Measurements from ENCODE around the gene PDE4D.

PDE4D gene

DNA sequence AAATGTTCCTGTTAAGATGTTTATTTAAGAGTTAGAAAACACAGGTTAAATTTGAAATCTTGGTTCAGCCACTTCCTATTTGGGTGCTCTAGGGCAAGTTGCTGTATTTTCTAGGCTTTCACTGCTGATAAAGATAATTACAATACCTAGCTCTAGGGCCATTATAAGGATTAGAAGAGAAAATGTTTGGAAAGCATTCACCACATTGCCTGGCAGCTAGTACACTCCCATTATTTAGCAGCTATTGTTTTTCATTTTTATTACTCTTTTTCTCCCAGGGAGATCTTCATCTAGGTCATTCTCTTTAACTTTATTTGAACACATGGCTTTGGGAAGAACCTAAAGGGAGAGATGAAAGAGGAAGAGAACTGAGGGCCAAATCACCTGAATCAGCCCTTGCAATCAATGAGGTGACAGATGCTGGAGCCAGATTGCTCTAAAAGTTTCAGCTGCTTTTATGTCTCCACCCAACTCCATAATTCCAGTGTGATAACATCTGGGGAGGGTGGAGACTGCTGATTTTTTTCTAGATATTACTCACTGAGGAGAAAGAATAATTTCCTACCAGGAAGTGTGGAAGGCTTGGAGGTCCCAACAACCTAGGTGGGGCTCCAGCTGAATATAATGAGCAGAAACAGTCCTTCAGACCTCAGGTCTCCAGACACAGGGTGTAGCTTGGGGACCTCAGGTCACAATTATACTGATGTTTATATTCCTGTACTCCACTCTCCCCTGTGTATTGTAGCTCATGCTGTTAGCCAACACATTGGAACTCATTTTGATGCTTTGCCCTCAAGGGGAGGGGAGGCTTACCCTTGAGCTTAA, 670.6 kb downstream of the PDE4D start:
- peak; percentile 26 for DNase-seq (ENCODE audit: low spot score)

DNA sequence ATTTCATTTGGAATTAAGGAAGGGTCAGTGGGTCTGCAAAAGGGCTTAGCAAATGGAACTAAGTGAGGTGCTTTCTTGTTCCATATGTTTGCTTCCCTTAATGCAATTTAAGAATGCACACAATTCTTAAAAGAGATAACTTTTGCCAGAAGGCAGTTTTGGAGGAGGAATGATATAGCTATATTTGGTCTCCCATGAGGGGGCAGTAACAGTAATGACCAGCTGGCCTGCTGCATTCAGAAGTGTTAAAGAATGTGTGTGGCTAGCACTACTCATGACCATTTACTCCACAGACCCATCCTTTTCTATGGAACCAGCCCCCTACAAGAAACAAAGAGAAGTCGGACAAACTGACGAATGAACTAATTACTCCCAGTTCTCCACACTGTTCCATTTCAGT, 671.8 kb downstream of the PDE4D start:
- no peak for DNase-seq (ENCODE audit: low spot score)

DNA sequence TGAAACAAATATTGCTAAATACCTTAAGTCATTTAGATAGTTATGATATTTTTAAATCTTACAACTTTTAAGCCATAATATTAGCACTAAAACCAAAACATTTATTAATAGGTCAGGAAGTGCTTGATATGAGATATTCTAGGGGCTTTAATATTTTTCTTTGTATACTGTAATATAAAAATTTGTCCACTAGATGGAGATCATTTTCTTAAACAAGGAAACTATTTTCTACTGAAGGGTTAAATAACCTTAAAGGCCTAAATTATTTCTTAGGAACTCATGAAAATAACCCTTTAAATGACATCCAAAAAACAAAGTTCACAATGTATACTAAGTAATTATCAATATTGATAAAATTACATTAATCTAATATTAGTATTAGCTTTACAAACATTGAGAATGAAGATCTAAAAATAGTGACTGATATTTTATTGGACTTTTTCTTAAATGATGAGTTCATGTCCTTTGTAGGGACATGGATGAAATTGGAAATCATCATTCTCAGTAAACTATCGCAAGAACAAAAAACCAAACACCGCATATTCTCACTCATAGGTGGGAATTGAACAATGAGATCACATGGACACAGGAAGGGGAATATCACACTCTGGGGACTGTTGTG, 675.0 kb downstream of the PDE4D start:
- peak; percentile 29 for DNase-seq (ENCODE audit: low spot score)

DNA sequence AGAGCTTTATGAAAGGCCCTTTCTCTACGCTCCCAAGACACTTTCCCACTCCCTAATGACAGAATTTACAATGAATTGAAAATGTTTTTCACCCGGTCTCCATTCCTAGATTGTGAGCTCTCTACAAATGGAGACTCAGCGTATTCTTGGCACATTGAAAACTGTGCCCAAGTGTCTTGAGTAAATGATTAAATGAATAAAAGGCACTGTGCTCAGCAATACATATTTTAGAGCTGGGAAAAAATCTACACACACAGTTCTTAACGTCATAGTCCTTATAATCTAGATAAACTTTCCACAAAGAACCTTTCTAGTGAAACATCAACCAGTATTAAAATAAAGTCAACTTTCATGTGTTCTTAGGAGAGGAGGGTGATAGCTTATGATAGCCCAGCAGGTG, 676.7 kb downstream of the PDE4D start:
- DNase-seq (ENCODE audit: low spot score) = no peak

DNA sequence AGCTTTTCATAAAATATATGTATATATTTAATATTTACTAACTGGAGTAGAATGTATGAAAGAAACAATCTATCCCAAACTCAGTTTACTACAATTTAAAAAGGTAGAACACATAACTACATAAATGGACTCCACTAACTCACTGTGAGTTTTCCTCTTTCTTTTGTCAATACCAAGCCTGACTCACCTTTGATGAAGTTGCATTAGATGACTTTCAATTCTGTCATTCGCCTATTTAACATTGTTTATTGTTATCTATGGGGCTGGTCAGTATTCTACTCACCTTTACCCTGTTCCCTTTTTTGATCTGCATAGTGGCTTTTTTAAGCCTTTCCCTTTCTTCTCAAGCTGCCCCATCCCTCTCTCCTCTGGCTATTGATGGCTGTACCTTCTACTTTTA, 680.9 kb downstream of the PDE4D start:
- no peak for DNase-seq (ENCODE audit: low spot score)

DNA sequence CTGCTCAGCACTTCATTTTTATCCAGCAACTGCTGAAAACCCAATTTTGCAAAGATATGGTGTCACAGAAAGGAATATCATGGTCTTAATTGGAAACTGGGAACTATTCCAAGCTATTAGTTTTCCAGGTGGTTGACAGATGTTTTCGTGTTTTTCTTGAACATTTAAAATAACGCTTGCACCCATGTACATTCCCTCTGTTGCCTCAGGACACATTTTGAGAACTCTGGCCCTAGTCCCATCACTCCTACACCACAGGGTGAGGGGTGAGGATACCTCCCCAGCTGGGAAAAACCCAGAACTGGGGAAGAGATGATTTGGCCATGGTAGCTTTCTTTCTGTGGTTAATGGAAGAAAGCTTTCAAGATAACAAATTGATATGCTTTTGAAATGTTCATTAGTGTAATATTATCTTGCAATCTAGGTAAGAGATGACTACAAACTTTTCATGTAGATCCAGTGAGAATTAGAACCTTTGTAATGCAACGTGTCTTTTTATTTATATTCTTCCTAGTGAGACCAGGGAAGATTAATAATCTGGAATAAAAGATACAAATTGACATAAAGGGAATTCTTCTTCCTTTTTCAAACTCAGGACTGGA, 683.7 kb downstream of the PDE4D start:
- no peak for DNase-seq (ENCODE audit: low spot score)

DNA sequence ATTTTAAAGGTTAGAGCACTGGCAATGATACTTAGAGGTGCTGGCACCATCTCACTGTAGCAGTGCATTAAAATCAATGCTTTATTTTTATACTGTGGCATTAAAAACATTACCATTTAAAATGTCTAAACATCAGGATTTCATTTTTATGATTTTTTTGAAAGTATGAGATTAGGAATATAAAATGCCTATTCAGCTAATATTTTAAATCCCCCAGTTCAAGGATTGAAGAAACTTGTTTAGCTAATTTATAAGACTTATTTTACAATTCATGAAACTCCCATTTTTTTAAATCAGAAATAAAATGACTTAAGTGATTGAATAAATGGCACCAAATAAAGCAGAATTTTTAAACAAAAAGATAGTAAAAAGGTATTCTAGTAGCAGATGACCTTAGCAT, 685.1 kb downstream of the PDE4D start:
- DNase-seq (ENCODE audit: low spot score) = no peak

DNA sequence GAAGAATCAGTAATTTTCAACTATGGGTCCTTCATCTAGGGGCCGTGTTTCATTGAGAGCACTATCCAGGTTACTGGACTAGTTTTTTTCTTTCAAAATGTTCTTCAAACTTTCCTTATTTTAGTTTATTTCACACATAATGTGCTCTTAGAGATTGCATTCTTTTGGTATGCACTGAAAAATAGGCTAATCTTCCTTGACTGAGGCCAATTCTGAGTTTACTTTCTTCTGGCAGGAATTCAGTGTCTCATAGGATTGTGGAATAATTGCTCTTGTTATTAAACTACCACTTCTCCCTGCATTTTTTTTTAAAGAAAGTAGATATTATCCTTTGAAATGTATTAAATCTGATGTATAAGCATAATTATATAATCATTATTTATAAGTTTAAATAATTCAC, 686.1 kb downstream of the PDE4D start:
- no peak for DNase-seq (ENCODE audit: low spot score)

DNA sequence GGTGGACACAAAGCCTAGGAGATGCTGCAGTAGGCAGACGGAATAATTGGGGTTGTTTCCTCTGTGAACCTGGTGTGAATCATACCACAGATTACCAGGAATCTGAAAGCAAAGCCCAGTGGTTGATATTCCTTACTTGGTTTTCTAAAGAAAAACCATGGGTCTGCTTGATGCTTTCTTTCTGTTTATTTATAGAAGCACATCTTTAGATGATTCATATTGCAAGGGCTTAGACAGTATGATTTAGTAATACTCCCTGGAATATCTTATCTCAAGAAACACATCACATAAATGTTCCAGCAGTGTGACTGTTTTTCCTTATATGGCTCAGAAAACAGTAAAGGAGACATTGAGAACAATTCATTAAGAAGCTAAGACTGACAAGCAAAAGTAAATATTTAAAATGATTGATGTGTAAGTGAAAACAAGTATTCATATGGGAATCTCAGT, 687.4 kb downstream of the PDE4D start:
- DNase-seq (ENCODE audit: low spot score) = peak; percentile 14

DNA sequence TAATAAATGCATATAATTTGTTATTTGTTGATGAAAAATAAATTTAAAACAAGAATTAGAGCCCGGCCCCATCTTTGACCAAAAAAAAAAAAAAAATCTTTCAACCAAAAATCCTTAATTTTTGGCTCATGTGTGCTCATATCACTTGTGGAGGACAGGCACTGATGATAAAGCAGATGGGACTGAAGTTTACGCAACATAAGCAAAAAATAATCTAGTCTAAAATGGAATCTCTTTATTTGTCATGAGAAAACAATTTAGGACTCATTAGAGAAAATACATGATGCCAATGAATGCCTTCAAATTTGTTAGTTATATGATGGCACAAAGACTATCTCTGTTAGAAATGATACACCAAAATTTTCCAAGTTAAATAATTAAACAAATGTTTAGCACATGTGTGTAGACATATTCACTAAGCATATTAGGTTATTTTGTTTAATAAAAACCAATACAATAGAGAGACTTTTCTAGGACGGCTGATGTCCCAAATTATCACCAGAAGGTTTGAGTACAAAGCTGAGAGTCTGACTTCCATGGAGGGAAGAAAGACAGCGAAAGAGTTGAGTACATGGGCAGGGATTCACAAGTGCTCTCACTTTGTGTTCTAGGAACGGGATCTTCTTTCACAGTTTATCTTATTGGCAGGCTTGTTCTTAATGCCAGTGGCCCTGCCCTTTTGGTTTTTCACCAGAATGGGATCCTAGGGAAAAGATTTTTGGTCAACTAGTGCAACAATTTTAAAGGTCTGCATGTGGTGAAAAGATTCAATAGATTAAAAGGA, 689.2 kb downstream of the PDE4D start:
- no peak for DNase-seq (ENCODE audit: low spot score)

DNA sequence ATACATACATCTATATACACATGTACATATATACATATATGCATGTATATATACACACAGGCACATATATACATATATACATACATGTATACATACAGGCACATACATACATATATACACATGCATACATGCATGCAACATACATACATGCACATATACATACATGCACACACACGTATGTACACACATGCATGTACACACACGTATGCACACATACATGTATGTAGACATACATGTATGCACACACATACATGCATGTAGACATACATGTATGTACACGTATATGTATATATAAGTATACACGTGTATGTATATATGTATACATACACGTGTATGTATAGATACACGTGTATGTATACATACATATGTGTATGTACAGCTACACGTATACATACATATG, 693.7 kb downstream of the PDE4D start:
- DNase-seq (ENCODE audit: low spot score) = no peak

DNA sequence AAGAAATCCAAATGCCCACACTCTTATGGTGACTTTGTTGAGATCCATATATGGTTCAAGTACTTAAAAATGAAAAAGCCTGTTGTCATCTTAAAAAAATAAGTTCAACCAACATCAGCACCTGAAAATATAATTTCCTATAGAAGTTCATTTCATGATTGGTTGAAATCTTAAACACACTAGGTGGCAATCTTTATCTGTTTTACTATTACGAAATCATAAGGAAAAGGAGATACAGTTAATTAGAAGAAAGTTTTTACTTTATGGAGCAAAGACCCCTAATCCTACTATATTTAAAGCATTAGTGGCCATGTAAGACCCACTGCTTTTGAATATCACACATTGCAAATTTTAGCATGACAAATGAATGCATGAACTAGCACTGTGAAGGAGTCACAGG, 694.7 kb downstream of the PDE4D start:
- no peak for DNase-seq (ENCODE audit: low spot score)

DNA sequence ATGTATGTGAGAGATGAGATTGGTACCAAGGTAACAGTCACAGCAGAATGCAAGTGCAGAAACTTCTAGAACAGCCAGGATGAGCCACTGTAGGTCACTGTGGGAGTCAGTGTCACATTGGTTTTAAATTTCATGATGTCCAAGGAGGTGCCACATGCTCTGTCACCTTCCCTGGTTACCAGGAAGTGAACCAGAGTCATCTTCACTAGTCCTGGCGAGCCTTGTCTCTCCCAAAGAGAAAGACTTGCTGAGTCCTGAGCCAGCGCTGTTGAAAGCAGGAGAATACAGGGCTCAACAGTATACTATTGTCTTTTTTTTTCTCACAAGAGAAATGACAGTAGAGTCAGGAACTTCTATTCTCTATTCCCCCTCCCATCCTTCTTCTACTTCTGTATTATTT, 695.2 kb downstream of the PDE4D start:
- DNase-seq (ENCODE audit: low spot score) = no peak

DNA sequence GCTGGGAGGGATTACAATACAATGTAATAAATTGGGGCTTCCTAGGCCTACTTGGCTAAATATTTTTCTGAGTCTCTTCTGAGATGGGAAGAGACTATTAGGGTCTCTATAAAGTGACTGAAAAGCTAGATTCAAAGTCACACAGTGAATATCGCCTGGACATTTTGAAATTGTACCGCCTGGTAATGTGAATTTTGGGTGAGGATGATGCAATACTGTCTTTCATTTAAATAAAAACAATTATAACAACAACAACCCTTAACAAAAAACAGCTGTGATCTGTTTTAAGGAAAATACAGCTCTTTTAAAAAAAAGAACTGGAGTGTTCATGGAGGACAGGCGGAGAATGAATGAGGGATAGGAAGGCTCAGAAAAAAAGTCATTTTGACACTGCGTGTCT, 695.6 kb downstream of the PDE4D start:
- DNase-seq (ENCODE audit: low spot score) = no peak

DNA sequence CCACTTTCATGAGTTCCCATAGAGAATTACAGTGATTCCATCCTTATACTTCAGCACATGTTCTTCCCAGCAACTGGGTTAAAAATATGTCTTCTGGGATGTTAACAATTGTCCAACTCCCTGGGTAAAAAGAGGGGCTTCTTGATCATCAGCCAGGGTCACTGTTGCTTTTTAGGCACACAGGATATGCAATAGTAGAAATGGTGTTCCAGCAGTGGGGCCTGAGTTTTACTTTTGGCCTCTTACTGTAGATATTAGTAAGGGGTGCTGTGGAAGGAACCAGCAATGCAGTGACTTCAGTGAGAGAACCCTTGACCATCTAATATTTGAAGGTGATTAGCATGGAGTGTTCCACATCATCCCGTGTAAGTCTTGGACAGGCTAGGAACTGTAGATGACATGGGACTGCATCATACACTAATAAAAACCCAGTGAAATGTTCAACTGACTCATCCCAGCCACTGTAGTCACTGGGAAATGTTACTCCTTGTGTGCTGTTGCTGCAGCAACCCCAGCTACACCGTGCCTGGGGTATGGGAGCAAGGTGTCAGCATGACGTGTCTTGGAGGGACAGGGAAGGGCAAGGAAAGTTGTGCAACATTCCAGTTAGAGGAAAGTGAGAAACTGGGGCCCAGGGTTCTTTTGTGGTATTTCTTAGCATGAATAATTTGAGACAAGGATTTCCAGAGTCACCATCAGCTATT, 699.8 kb downstream of the PDE4D start:
- no peak for DNase-seq (ENCODE audit: low spot score)

DNA sequence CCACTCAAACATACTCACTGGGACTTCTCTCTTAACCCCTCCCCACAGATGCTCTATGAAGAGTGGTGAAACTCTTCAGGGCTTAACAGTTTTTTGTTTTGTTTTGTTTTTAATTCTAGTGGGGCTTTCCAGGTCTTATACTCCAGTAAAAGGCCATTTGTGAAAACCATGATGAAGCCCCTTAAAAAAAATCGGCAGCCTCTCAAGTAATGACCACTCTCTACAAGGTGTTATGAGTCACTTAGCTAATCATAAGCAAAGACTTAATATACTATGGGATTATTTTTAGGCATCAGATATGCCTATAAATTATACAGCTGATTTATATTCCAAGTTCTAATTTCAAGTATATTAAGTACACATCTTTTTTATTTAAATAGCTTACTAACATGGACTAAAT, 702.8 kb downstream of the PDE4D start:
- no peak for DNase-seq (ENCODE audit: low spot score)

DNA sequence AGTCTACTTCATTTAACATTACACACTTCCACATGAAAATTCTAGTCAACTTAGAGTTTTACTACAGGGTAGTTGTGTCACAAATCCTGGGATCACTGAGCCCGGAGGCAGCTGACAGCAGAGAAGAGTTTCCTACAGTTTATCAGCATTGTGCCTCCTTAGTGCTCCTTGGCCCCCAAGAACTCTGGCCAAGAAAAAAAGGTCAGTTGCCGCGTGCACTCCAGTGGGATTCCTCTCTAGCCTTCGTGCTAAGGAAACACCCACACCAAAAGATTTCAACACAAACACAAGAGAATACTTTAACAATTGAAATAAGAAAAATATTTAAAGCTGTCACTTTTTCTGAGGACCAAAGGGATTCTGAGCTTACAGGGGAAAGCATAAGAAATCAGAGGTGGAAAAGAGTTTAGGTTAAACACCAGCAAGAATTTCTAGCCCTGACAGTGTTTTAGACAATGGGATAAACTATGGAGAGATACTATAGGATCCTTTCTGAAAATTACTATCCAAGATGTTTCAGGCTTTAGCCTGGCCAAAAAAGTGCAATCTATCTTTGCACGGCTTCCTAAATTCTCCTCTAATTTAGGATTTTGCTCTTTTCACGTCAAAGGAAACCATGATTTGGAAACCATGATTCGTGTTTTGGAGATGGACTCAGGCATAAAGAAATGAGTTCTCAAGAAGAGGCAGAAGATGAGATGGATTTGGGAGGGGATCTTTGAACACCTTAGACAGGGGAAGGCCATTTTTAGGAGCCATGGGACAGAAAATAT, 703.9 kb downstream of the PDE4D start:
- DNase-seq (ENCODE audit: low spot score) = no peak

DNA sequence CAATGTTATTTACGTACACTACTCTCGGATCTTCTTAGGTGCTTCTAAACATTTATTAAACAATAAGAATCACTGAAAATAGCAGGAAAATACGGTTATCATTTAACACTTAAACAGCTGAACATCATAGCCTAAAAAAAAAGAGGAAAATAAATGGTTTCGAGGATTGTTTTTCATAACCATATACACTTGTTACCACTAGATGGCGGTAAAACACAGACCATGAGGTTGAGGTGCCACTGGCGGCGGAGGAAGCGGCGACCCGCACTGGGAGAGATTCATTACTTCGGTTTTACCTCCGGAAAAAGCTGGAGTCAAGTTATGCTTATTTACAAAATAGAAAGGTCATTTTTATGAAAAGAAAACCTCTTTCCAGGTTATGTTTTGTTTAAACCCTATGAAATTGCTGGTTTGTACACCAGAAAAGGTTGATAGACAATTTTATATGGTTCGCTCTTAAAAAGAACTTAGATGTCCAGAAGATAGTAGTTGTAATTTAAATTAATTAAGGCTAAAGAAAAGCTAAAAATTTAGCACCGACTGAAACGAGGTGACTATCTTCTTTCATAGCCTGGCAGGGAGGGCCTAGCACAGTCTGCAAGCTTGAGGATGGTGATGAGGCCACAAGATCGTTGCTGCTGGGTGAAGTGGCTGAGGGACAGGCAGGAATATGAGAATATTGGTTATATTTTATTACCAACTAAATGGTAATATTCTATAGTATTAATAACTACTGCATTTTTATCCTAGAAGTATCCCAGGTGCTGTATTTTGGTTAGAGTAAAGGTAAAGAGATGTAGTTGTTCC, 704.9 kb downstream of the PDE4D start:
- DNase-seq (ENCODE audit: low spot score) = peak; percentile 77

DNA sequence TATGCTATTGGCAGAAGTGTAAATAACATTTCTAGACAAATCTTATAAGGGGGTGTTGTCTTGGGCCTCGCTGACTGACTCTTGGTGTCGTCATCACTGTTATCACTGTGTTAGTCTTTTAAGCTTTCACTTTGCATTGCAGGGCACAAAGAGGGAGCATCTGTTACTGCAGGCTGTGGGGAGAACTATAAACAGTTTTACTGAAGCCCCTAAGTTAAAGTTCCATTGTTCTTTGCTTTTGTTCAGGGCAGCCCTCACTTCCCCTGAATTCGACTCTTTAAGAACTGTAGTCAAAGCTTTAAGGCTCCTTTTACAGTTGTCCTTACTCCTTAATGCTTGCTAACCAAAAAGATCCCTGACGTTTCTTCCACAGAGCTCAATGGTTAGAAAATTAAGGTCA, 705.7 kb downstream of the PDE4D start:
- no peak for DNase-seq (ENCODE audit: low spot score)

DNA sequence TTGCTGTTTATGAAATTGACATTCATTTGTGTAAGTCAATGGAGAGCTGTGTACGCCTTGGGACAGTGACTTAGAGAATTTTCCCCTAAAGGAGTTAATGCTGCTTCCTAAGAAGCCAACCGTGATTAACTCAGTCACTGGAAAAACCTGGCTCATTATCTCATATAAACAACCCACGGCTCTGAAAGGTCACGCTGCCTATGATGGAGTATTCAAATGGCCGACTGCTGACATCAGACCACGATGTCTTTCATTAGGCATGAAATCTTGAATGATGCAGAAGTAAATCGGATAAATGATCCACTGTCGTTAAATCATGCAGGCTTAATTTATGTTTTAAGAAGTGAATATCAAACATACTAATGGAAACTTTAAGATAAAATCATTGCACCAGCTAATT, 706.9 kb downstream of the PDE4D start:
- no peak for DNase-seq (ENCODE audit: low spot score)

Data from SK-N-DZ (cell line).